Measurements from ENCODE around the gene CDH12. TPM values are rescaled to one million over a fixed set of nuclear protein-coding genes. Genes with fewer than 3 reads are reported as not detected.
"Not testable (repeated sequence)": the region's sequence is repeated elsewhere in the genome, so short reads cannot be mapped to it uniquely, and the experiment has no call there.

The CDH12 gene
- total and polyA plus RNA-seq, 4 donors: 0.02 to 3.7 (median 0.31) TPM; not detected in 1

GRCh38 chr5:21985799-21986198 lies 867.3 kb downstream of the CDH12 start:
- H3K9ac ChIP-seq (ENCODE audit: insufficient read depth in 1 of 2, low read length in 2 of 2); DNase-seq; ATAC-seq (ENCODE audit: insufficient read depth, low FRiP score); H3K27ac ChIP-seq (ENCODE audit: low read depth in 1 of 2, low read length in 1 of 2); H3K9me3 ChIP-seq (ENCODE audit: control insufficient read depth in 4 of 4, insufficient read depth in 3 of 4, low read length in 3 of 4); H3K4me1 ChIP-seq (ENCODE audit: control insufficient read depth in 5 of 5, insufficient read depth in 5 of 5, low read length in 5 of 5); H3K36me3 ChIP-seq (ENCODE audit: control insufficient read depth in 4 of 4, insufficient read depth in 4 of 4, low read length in 4 of 4); H3K4me3 ChIP-seq; H3K27me3 ChIP-seq (ENCODE audit: control insufficient read depth in 3 of 3, insufficient read depth in 3 of 3, low read length in 2 of 3): not testable (repeated sequence)
- WGBS, 2 donors: 71 to 77% methylated on average over 1 of the region's 1 CpG

- DNase-seq; H3K27me3 ChIP-seq (ENCODE audit: control insufficient read depth in 3 of 3, insufficient read depth in 3 of 3, low read length in 2 of 3); H3K9ac ChIP-seq (ENCODE audit: insufficient read depth in 1 of 2, low read length in 2 of 2); H3K36me3 ChIP-seq (ENCODE audit: control insufficient read depth in 4 of 4, insufficient read depth in 4 of 4, low read length in 4 of 4); H3K27ac ChIP-seq (ENCODE audit: low read depth in 1 of 2, low read length in 1 of 2); ATAC-seq (ENCODE audit: insufficient read depth, low FRiP score); H3K4me1 ChIP-seq (ENCODE audit: control insufficient read depth in 5 of 5, insufficient read depth in 5 of 5, low read length in 5 of 5); H3K4me3 ChIP-seq; H3K9me3 ChIP-seq (ENCODE audit: control insufficient read depth in 4 of 4, insufficient read depth in 3 of 4, low read length in 3 of 4): not testable (repeated sequence)
- 69 to 76% methylated on average over 1 of the region's 1 CpG for WGBS, 2 donors
These were observed 901.6 kb downstream of the CDH12 start for GRCh38 chr5:21951571-21951970.

GRCh38 chr5:21931116-21931515 lies 922.0 kb downstream of the CDH12 start:
- WGBS, 2 donors: 83 to 88% methylated on average over 1 of the region's 1 CpG
- ATAC-seq (ENCODE audit: insufficient read depth, low FRiP score) (no peak), DNase-seq (peak in 2 of 3 donors; percentile 39 to 64)
- Histone ChIP-seq H3K9me3 (ENCODE audit: control insufficient read depth in 4 of 4, insufficient read depth in 3 of 4, low read length in 3 of 4) (no peaks in the 10 kb centered on the region), H3K27me3 (ENCODE audit: control insufficient read depth in 3 of 3, insufficient read depth in 3 of 3, low read length in 2 of 3) (no peaks in the 10 kb centered on the region), H3K4me1 (ENCODE audit: control insufficient read depth in 5 of 5, insufficient read depth in 5 of 5, low read length in 5 of 5) (peaks cover 0 to 3% (median 0%) of the 10 kb centered on the region in 5 donors), H3K4me3 (no peak overlapping the region), H3K9ac (ENCODE audit: insufficient read depth in 1 of 2, low read length in 2 of 2) (no peak overlapping the region), H3K27ac (ENCODE audit: low read depth in 1 of 2, low read length in 1 of 2) (no peak overlapping the region), H3K36me3 (ENCODE audit: control insufficient read depth in 4 of 4, insufficient read depth in 4 of 4, low read length in 4 of 4) (no peaks in the 10 kb centered on the region)
- no peak for TF ChIP-seq CTCF (IDR thresholded peaks at IDR 0.05; ENCODE audit: control extremely low read depth, extremely low read depth)

- no peak for TF ChIP-seq CTCF (IDR thresholded peaks at IDR 0.05; ENCODE audit: control extremely low read depth, extremely low read depth)
- Histone ChIP-seq H3K27ac (ENCODE audit: low read depth in 1 of 2, low read length in 1 of 2) (no peak overlapping the region), H3K4me1 (ENCODE audit: control insufficient read depth in 5 of 5, insufficient read depth in 5 of 5, low read length in 5 of 5) (peaks cover 0 to 3% (median 0%) of the 10 kb centered on the region in 5 donors), H3K27me3 (ENCODE audit: control insufficient read depth in 3 of 3, insufficient read depth in 3 of 3, low read length in 2 of 3) (no peaks in the 10 kb centered on the region), H3K36me3 (ENCODE audit: control insufficient read depth in 4 of 4, insufficient read depth in 4 of 4, low read length in 4 of 4) (no peaks in the 10 kb centered on the region), H3K9ac (ENCODE audit: insufficient read depth in 1 of 2, low read length in 2 of 2) (no peak overlapping the region), H3K9me3 (ENCODE audit: control insufficient read depth in 4 of 4, insufficient read depth in 3 of 4, low read length in 3 of 4) (no peaks in the 10 kb centered on the region), H3K4me3 (no peak overlapping the region)
- 17 to 20% methylated on average over 8 of the region's 8 CpGs for WGBS, 2 donors
- DNase-seq: peak; percentile 18 to 77 (median 73)
- no peak for ATAC-seq (ENCODE audit: insufficient read depth, low FRiP score)
These were observed 933.6 kb downstream of the CDH12 start for GRCh38 chr5:21919414-21920022.

All from lung (tissue), 12 donors.